ENCODE results near the gene CC2D2A.

DNA sequence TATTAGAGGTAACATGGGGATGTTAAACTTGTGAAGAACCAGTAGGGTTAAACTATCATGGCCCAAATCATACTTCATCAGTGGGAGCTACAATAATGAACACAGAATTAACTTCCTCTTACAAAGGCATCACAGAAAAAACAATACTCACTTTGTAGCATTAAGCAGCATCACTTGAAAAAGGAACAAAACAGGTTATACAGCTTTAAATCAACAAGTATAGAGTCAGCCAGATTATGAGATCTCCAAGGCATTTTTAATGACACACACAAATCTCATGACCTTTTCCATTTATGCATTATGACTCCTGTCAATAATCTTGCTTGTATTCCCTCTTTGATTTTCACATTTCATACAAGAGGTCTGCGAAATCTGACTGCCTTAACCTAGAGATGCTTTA, 167.1 kb downstream of the CC2D2A start:
- TF ChIP-seq, protein P1, sequence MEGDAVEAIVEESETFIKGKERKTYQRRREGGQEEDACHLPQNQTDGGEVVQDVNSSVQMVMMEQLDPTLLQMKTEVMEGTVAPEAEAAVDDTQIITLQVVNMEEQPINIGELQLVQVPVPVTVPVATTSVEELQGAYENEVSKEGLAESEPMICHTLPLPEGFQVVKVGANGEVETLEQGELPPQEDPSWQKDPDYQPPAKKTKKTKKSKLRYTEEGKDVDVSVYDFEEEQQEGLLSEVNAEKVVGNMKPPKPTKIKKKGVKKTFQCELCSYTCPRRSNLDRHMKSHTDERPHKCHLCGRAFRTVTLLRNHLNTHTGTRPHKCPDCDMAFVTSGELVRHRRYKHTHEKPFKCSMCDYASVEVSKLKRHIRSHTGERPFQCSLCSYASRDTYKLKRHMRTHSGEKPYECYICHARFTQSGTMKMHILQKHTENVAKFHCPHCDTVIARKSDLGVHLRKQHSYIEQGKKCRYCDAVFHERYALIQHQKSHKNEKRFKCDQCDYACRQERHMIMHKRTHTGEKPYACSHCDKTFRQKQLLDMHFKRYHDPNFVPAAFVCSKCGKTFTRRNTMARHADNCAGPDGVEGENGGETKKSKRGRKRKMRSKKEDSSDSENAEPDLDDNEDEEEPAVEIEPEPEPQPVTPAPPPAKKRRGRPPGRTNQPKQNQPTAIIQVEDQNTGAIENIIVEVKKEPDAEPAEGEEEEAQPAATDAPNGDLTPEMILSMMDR (conservative IDR thresholded peaks at IDR 0.05; ENCODE audit: low read depth in 2 of 2): no peak
- TF ChIP-seq, protein P2, sequence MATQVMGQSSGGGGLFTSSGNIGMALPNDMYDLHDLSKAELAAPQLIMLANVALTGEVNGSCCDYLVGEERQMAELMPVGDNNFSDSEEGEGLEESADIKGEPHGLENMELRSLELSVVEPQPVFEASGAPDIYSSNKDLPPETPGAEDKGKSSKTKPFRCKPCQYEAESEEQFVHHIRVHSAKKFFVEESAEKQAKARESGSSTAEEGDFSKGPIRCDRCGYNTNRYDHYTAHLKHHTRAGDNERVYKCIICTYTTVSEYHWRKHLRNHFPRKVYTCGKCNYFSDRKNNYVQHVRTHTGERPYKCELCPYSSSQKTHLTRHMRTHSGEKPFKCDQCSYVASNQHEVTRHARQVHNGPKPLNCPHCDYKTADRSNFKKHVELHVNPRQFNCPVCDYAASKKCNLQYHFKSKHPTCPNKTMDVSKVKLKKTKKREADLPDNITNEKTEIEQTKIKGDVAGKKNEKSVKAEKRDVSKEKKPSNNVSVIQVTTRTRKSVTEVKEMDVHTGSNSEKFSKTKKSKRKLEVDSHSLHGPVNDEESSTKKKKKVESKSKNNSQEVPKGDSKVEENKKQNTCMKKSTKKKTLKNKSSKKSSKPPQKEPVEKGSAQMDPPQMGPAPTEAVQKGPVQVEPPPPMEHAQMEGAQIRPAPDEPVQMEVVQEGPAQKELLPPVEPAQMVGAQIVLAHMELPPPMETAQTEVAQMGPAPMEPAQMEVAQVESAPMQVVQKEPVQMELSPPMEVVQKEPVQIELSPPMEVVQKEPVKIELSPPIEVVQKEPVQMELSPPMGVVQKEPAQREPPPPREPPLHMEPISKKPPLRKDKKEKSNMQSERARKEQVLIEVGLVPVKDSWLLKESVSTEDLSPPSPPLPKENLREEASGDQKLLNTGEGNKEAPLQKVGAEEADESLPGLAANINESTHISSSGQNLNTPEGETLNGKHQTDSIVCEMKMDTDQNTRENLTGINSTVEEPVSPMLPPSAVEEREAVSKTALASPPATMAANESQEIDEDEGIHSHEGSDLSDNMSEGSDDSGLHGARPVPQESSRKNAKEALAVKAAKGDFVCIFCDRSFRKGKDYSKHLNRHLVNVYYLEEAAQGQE (IDR thresholded peaks at IDR 0.05; ENCODE audit: unreplicated experiment): no peak
- TF ChIP-seq EZH2 (IDR thresholded peaks at IDR 0.05; ENCODE audit: low read depth, unreplicated experiment) (no peak), EZH2phosphoT487 (IDR thresholded peaks at IDR 0.05; ENCODE audit: unreplicated experiment) (no peak), JUNB (IDR thresholded peaks at IDR 0.05; ENCODE audit: unreplicated experiment) (no peak), STAT1 (IDR thresholded peaks at IDR 0.05; ENCODE audit: unreplicated experiment) (no peak), NANOG (IDR thresholded peaks at IDR 0.05; ENCODE audit: borderline replicate concordance) (no peak), POLR2AphosphoS5 (IDR thresholded peaks at IDR 0.05; ENCODE audit: low read depth) (no peak)
- TF ChIP-seq, protein P3, sequence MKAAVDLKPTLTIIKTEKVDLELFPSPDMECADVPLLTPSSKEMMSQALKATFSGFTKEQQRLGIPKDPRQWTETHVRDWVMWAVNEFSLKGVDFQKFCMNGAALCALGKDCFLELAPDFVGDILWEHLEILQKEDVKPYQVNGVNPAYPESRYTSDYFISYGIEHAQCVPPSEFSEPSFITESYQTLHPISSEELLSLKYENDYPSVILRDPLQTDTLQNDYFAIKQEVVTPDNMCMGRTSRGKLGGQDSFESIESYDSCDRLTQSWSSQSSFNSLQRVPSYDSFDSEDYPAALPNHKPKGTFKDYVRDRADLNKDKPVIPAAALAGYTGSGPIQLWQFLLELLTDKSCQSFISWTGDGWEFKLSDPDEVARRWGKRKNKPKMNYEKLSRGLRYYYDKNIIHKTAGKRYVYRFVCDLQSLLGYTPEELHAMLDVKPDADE (IDR thresholded peaks at IDR 0.05): no peak
